GM06990 (cell line): ENCODE results near the gene MOB3A.

Experiments used
- DNase-seq: peaks from one replicate; pipeline ENCODE4 v3.0.0-alpha.2; 2011; ENCODE audit not compliant: insufficient read length; ENCODE audit errors: extremely low read depth
- H3K27me3 ChIP-seq: replicated peaks from 2 replicates; pipeline ENCODE4 v1.6.0; 2011; ENCODE audit warnings: low read length; ENCODE audit not compliant: control insufficient read depth, insufficient read depth
- H3K36me3 ChIP-seq: 2 replicates; pipeline ENCODE4 v1.5.1; 2011; ENCODE audit warnings: low read length; ENCODE audit not compliant: control insufficient read depth, insufficient read depth
- H3K4me3 ChIP-seq: replicated peaks from 2 replicates; pipeline ENCODE4 v1.5.1; 2011; ENCODE audit warnings: low read depth, mild to moderate bottlenecking, control low read depth, low read length
- CTCF ChIP-seq: IDR thresholded peaks from 2 replicates; pipeline ENCODE4 v1.5.1; 2011; ENCODE audit warnings: low read length, control low read depth, mild to moderate bottlenecking, inconsistent platforms; ENCODE audit not compliant: insufficient read depth, poor library complexity, severe bottlenecking

MOB3A gene

GRCh38 chr19:2045501-2046045 lies 50.6 kb downstream of the MOB3A start:
- Histone ChIP-seq H3K4me3 (peak overlapping the region; percentile 7; the same call in 1 of the 2 replicates), H3K36me3 (peaks cover 61% of the 10 kb centered on the region), H3K27me3 (no peaks in the 10 kb centered on the region)
- peak; percentile 19 for DNase-seq
- no peak for TF ChIP-seq CTCF

- no peaks in the 10 kb centered on the region for H3K27me3 ChIP-seq
- no peak overlapping the region; the same call in 1 of the 2 replicates for H3K4me3 ChIP-seq
- peaks cover 68% of the 10 kb centered on the region for H3K36me3 ChIP-seq
- peak; percentile 22 for DNase-seq
- no peak for TF ChIP-seq CTCF
Measured at GRCh38 chr19:2044709-2045500, 51.2 kb downstream of the MOB3A start.

- no peak for TF ChIP-seq CTCF
- Histone ChIP-seq H3K27me3 (no peaks in the 10 kb centered on the region), H3K36me3 (peaks cover 68% of the 10 kb centered on the region), H3K4me3 (no peak overlapping the region)
- peak; percentile 41 for DNase-seq
Measured at GRCh38 chr19:2043961-2044708, 52.0 kb downstream of the MOB3A start.

- TF ChIP-seq CTCF: no peak
- peak; percentile 30 for DNase-seq
- peak overlapping the region; percentile 51 for H3K4me3 ChIP-seq
- peaks cover 68% of the 10 kb centered on the region for H3K36me3 ChIP-seq
- H3K27me3 ChIP-seq: no peaks in the 10 kb centered on the region
Measured at GRCh38 chr19:2043251-2043641, 52.9 kb downstream of the MOB3A start.

GRCh38 chr19:2042485-2043250 lies 53.5 kb downstream of the MOB3A start:
- no peak for TF ChIP-seq CTCF
- Histone ChIP-seq H3K27me3 (no peaks in the 10 kb centered on the region), H3K4me3 (peak overlapping the region; percentile 51), H3K36me3 (peaks cover 67% of the 10 kb centered on the region)
- DNase-seq: peak; percentile 46
